HEK293 (cell line): ENCODE measurements around the gene CCDC85A.

ENCODE experiments used
- CTCF ChIA-PET: fragments of 350-600 bp; formaldehyde crosslinking; extraction: SDS; loops from one replicate; lab custom pipeline; 2021; ENCODE audit warnings: antibody characterized with exemption; lab: Yijun Ruan, JAX
- POLR2A ChIA-PET: fragments of 300-600 bp; formaldehyde crosslinking; extraction: SDS; loops from one replicate; lab custom pipeline; 2020; ENCODE audit warnings: antibody characterized with exemption, inconsistent platforms; lab: Yijun Ruan, JAX
- H3K27ac ChIP-seq: fragments of 200-500 bp; sonication (Bioruptor generic); 2 replicates; pipeline ENCODE4 v1.5.1; 2014; ENCODE audit warnings: low read depth, low read length, control low read depth, inconsistent platforms; ENCODE audit errors: extremely low read depth
- H3K36me3 ChIP-seq, 2 experiments: fragments of 200-500 bp in 1 of 2; sonication (Bioruptor generic) in 1 of 2; 1 replicate in 1 of 2; 2 replicates in 1 of 2; pipeline ENCODE4 v1.5.1; 2014 to 2017; ENCODE audit warnings: inconsistent platforms in 2 of 2, low read length in 2 of 2; ENCODE audit not compliant: control insufficient read depth in 2 of 2, insufficient read depth in 1 of 2
- H3K4me1 ChIP-seq: fragments of 200-500 bp; sonication (Bioruptor generic); 2 replicates; pipeline ENCODE4 v1.5.1; 2014; ENCODE audit warnings: mild to moderate bottlenecking, low read length, inconsistent platforms; ENCODE audit not compliant: control insufficient read depth, insufficient read depth
- H3K4me3 ChIP-seq: 2 replicates; pipeline ENCODE4 v1.5.1; 2011; ENCODE audit warnings: low read depth, mild to moderate bottlenecking, control low read depth, low read length, moderate library complexity
- H3K9me3 ChIP-seq: fragments of 200-500 bp; sonication (Bioruptor generic); 2 replicates; pipeline ENCODE4 v1.5.1; 2014; ENCODE audit warnings: low read depth, low read length, inconsistent platforms; ENCODE audit not compliant: control insufficient read depth, insufficient read depth
- HOXD13 ChIP-seq: sonication (generic); formaldehyde crosslinking; IDR thresholded peaks from 2 replicates; pipeline ENCODE4 v1.8.0; 2022; ENCODE audit warnings: missing genetic modification reagents, borderline replicate concordance
- KLF8 ChIP-seq: fragments of 450-650 bp; formaldehyde crosslinking; IDR thresholded peaks from 2 replicates; pipeline ENCODE4 v1.5.1; 2016; ENCODE audit warnings: missing biosample characterization, missing genetic modification characterization
- SP3 ChIP-seq: fragments of 450-650 bp; formaldehyde crosslinking; IDR thresholded peaks from 2 replicates; pipeline ENCODE4 v1.5.1; 2016; ENCODE audit warnings: missing biosample characterization, missing genetic modification characterization
- ZBTB48 ChIP-seq: fragments of 450-650 bp; formaldehyde crosslinking; IDR thresholded peaks from 2 replicates; pipeline ENCODE4 v1.5.1; 2016; ENCODE audit warnings: missing biosample characterization, missing genetic modification characterization
- ZNF174 ChIP-seq: fragments of 450-650 bp; formaldehyde crosslinking; IDR thresholded peaks from 2 replicates; pipeline ENCODE4 v1.5.0; 2017; ENCODE audit warnings: missing biosample characterization, mild to moderate bottlenecking, missing genetic modification characterization
- ZNF19 ChIP-seq: fragments of 450-650 bp; formaldehyde crosslinking; IDR thresholded peaks from 2 replicates; pipeline ENCODE4; 2016; ENCODE audit warnings: missing biosample characterization, missing genetic modification characterization, low read depth
- ZNF223 ChIP-seq: fragments of 450-650 bp; formaldehyde crosslinking; IDR thresholded peaks from 2 replicates; pipeline ENCODE4 v1.5.1; 2016; ENCODE audit warnings: missing biosample characterization, missing genetic modification characterization
- ZNF335 ChIP-seq: fragments of 450-650 bp; formaldehyde crosslinking; conservative IDR thresholded peaks from 2 replicates; pipeline ENCODE4 v1.5.1; 2016; ENCODE audit warnings: missing biosample characterization, missing genetic modification characterization
- ZNF391 ChIP-seq: fragments of 450-650 bp; formaldehyde crosslinking; IDR thresholded peaks from 2 replicates; pipeline ENCODE4 v1.5.1; 2016; ENCODE audit warnings: low read depth, missing biosample characterization, missing genetic modification characterization, borderline replicate concordance
- ZNF423 ChIP-seq: fragments of 450-650 bp; formaldehyde crosslinking; IDR thresholded peaks from 2 replicates; pipeline ENCODE4 v1.5.1; 2016; ENCODE audit warnings: missing biosample characterization, missing genetic modification characterization
- ZNF501 ChIP-seq: fragments of 450-650 bp; formaldehyde crosslinking; IDR thresholded peaks from 2 replicates; pipeline ENCODE4 v1.5.1; 2016; ENCODE audit warnings: missing biosample characterization, missing genetic modification characterization
- ZNF596 ChIP-seq: fragments of 450-650 bp; IDR thresholded peaks from 2 replicates; pipeline ENCODE4 v1.5.0; 2018; ENCODE audit warnings: missing biosample characterization, mild to moderate bottlenecking, missing genetic modification characterization, moderate library complexity
- ZNF600 ChIP-seq: fragments of 450-650 bp; formaldehyde crosslinking; IDR thresholded peaks from 2 replicates; pipeline ENCODE4 v1.5.1; 2016; ENCODE audit warnings: missing biosample characterization, missing genetic modification characterization
- ZNF610 ChIP-seq: fragments of 450-650 bp; formaldehyde crosslinking; IDR thresholded peaks from 2 replicates; pipeline ENCODE4 v1.5.1; 2016; ENCODE audit warnings: missing biosample characterization, missing genetic modification characterization, borderline replicate concordance
- ZNF621 ChIP-seq: fragments of 450-650 bp; formaldehyde crosslinking; IDR thresholded peaks from 2 replicates; pipeline ENCODE4 v1.5.1; 2017; ENCODE audit warnings: missing biosample characterization, missing genetic modification characterization
- ZNF768 ChIP-seq: fragments of 450-650 bp; formaldehyde crosslinking; IDR thresholded peaks from 2 replicates; pipeline ENCODE4 v1.5.1; 2018; ENCODE audit warnings: missing biosample characterization, mild to moderate bottlenecking, missing genetic modification characterization
- ZNF843 ChIP-seq: fragments of 450-650 bp; formaldehyde crosslinking; IDR thresholded peaks from 2 replicates; pipeline ENCODE4 v1.5.1; 2016; ENCODE audit warnings: missing biosample characterization, missing genetic modification characterization
- ZSCAN16 ChIP-seq: fragments of 450-650 bp; formaldehyde crosslinking; IDR thresholded peaks from 2 replicates; pipeline ENCODE4 v1.5.1; 2016; ENCODE audit warnings: missing biosample characterization, missing genetic modification characterization
- TF ChIP-seq, protein P1 (sequence below): fragments of 450-650 bp; formaldehyde crosslinking; IDR thresholded peaks from 2 replicates; pipeline ENCODE4 v1.5.1; 2017; ENCODE audit warnings: missing biosample characterization, mild to moderate bottlenecking, missing genetic modification characterization, moderate library complexity
- TF ChIP-seq, protein P2 (sequence below): fragments of 450-650 bp; IDR thresholded peaks from 2 replicates; pipeline ENCODE4 v1.5.1; 2018; ENCODE audit warnings: missing biosample characterization, mild to moderate bottlenecking, missing genetic modification characterization
- TF ChIP-seq, protein P3 (sequence below): fragments of 450-650 bp; formaldehyde crosslinking; IDR thresholded peaks from 2 replicates; pipeline ENCODE4 v1.5.0; 2017; ENCODE audit warnings: missing biosample characterization, missing genetic modification characterization, borderline replicate concordance
- TF ChIP-seq, protein P4 (sequence below): fragments of 450-650 bp; formaldehyde crosslinking; IDR thresholded peaks from 2 replicates; pipeline ENCODE4 v1.5.1; 2016; ENCODE audit warnings: missing biosample characterization, missing genetic modification characterization
- TF ChIP-seq, protein P5 (sequence below): sonication (generic); formaldehyde crosslinking; IDR thresholded peaks from 2 replicates; pipeline ENCODE4 v1.8.1; 2022; ENCODE audit warnings: mild to moderate bottlenecking, moderate library complexity, missing genetic modification reagents
- TF ChIP-seq, protein P6 (sequence below): fragments of 450-650 bp; formaldehyde crosslinking; IDR thresholded peaks from 2 replicates; pipeline ENCODE4 v1.5.1; 2016; ENCODE audit warnings: missing biosample characterization, missing genetic modification characterization
- TF ChIP-seq, protein P7 (sequence below): fragments of 450-650 bp; formaldehyde crosslinking; IDR thresholded peaks from 2 replicates; pipeline ENCODE4 v1.5.1; 2016; ENCODE audit warnings: missing biosample characterization, missing genetic modification characterization

Gene CCDC85A

DNA sequence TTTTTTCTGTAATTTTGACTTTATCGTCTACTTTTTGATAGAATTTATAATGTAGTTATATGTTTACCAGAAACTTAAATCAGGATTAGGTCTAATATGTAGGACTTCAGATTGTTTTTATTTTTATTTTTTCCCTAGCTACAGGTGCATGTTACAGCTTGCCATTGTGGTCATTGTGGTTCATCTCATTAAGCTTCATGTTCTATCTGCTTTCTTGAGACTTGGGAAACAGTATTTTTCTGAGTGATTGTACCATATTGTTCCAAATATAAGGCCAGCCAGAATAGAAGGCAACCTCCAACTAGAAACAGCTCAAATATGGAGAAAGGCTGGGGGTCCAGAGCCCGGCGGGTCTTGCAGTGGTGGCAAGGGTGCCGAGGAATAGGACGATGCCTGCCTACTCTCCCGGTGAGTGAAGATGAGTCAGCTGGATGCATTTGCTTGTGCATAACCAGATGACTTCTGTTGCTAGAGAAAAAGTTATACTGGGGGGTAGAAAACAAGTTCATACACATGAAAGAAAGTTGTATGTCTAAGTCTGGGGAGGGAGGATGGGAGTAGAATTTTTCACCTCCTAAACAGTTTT lies 188.4 kb downstream of the CCDC85A start:
- no peaks in the 10 kb centered on the region for H3K36me3 ChIP-seq
- no peaks in the 10 kb centered on the region for H3K4me1 ChIP-seq

DNA sequence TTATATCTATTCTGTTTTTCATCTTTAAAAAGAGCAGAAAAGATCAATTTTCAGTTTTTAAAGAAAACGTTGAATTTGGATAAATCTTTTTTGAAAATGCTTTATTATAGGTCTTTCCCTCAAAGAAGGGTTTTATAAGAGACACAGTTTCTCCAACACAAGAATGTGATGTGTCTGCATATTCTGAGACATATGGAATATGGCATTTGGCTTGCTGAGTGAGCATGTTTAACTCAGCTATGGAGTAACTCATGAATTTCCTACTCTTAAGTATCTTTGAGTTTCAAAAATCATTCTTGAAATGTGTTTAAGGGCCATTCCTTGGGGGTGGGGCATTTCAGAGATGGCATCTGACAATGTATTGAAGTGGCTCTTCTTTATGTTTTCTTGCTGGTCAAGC lies 191.5 kb downstream of the CCDC85A start:
- CTCF ChIA-PET, result no interaction called here
- Histone ChIP-seq H3K27ac (no peak overlapping the region), H3K9me3 (no peaks in the 10 kb centered on the region), H3K4me1 (no peaks in the 10 kb centered on the region), H3K36me3 (no peaks in the 10 kb centered on the region), H3K4me3 (no peak overlapping the region)
- no peak for TF ChIP-seq KLF8 (tag by site-specific recombination)
- no peak for TF ChIP-seq ZNF19 (tag by site-specific recombination)
- TF ChIP-seq, protein P1, sequence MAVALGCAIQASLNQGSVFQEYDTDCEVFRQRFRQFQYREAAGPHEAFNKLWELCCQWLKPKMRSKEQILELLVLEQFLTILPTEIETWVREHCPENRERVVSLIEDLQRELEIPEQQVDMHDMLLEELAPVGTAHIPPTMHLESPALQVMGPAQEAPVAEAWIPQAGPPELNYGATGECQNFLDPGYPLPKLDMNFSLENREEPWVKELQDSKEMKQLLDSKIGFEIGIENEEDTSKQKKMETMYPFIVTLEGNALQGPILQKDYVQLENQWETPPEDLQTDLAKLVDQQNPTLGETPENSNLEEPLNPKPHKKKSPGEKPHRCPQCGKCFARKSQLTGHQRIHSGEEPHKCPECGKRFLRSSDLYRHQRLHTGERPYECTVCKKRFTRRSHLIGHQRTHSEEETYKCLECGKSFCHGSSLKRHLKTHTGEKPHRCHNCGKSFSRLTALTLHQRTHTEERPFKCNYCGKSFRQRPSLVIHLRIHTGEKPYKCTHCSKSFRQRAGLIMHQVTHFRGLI (tag by site-specific recombination), result no peak
- TF ChIP-seq ZNF843 (tag by site-specific recombination), result no peak
- TF ChIP-seq SP3, result no peak
- TF ChIP-seq ZBTB48, result no peak
- TF ChIP-seq ZNF391 (tag by site-specific recombination), result no peak
- TF ChIP-seq, protein P2, sequence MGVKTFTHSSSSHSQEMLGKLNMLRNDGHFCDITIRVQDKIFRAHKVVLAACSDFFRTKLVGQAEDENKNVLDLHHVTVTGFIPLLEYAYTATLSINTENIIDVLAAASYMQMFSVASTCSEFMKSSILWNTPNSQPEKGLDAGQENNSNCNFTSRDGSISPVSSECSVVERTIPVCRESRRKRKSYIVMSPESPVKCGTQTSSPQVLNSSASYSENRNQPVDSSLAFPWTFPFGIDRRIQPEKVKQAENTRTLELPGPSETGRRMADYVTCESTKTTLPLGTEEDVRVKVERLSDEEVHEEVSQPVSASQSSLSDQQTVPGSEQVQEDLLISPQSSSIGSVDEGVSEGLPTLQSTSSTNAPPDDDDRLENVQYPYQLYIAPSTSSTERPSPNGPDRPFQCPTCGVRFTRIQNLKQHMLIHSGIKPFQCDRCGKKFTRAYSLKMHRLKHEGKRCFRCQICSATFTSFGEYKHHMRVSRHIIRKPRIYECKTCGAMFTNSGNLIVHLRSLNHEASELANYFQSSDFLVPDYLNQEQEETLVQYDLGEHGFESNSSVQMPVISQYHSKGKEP (tag by site-specific recombination), result no peak
- TF ChIP-seq, protein P3, sequence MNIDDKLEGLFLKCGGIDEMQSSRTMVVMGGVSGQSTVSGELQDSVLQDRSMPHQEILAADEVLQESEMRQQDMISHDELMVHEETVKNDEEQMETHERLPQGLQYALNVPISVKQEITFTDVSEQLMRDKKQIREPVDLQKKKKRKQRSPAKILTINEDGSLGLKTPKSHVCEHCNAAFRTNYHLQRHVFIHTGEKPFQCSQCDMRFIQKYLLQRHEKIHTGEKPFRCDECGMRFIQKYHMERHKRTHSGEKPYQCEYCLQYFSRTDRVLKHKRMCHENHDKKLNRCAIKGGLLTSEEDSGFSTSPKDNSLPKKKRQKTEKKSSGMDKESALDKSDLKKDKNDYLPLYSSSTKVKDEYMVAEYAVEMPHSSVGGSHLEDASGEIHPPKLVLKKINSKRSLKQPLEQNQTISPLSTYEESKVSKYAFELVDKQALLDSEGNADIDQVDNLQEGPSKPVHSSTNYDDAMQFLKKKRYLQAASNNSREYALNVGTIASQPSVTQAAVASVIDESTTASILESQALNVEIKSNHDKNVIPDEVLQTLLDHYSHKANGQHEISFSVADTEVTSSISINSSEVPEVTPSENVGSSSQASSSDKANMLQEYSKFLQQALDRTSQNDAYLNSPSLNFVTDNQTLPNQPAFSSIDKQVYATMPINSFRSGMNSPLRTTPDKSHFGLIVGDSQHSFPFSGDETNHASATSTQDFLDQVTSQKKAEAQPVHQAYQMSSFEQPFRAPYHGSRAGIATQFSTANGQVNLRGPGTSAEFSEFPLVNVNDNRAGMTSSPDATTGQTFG (tag by site-specific recombination), result no peak
- TF ChIP-seq, protein P4, sequence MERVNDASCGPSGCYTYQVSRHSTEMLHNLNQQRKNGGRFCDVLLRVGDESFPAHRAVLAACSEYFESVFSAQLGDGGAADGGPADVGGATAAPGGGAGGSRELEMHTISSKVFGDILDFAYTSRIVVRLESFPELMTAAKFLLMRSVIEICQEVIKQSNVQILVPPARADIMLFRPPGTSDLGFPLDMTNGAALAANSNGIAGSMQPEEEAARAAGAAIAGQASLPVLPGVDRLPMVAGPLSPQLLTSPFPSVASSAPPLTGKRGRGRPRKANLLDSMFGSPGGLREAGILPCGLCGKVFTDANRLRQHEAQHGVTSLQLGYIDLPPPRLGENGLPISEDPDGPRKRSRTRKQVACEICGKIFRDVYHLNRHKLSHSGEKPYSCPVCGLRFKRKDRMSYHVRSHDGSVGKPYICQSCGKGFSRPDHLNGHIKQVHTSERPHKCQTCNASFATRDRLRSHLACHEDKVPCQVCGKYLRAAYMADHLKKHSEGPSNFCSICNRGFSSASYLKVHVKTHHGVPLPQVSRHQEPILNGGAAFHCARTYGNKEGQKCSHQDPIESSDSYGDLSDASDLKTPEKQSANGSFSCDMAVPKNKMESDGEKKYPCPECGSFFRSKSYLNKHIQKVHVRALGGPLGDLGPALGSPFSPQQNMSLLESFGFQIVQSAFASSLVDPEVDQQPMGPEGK, result no peak
- POLR2A ChIA-PET, result no interaction called here

More for the DNA sequence above, 188.4 kb downstream of the CCDC85A start:
- CTCF ChIA-PET, result interaction anchor here (0.6 to 1.1 kb wide), 2 partner anchors 181 to 657 kb away, joined by 3 to 4 read pairs; no protein-coding TSS in a partner anchor
- TF ChIP-seq ZNF610 (tag by site-specific recombination) (no peak), ZNF621 (no peak), ZNF596 (tag by site-specific recombination) (no peak), ZNF335 (tag by site-specific recombination) (no peak), ZNF501 (tag by site-specific recombination) (no peak), ZSCAN16 (no peak), HOXD13 (CRISPR knock-in tag) (no peak), ZNF423 (tag by site-specific recombination) (no peak), ZNF223 (tag by site-specific recombination) (no peak), ZNF768 (tag by site-specific recombination) (no peak), ZNF600 (no peak), ZNF174 (tag by site-specific recombination) (no peak)
- TF ChIP-seq, protein P5, sequence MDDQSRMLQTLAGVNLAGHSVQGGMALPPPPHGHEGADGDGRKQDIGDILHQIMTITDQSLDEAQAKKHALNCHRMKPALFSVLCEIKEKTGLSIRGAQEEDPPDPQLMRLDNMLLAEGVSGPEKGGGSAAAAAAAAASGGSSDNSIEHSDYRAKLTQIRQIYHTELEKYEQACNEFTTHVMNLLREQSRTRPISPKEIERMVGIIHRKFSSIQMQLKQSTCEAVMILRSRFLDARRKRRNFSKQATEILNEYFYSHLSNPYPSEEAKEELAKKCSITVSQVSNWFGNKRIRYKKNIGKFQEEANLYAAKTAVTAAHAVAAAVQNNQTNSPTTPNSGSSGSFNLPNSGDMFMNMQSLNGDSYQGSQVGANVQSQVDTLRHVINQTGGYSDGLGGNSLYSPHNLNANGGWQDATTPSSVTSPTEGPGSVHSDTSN (CRISPR knock-in tag), result no peak
- TF ChIP-seq, protein P6, sequence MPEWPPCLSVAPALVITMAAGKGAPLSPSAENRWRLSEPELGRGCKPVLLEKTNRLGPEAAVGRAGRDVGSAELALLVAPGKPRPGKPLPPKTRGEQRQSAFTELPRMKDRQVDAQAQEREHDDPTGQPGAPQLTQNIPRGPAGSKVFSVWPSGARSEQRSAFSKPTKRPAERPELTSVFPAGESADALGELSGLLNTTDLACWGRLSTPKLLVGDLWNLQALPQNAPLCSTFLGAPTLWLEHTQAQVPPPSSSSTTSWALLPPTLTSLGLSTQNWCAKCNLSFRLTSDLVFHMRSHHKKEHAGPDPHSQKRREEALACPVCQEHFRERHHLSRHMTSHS, result no peak
- TF ChIP-seq, protein P7, sequence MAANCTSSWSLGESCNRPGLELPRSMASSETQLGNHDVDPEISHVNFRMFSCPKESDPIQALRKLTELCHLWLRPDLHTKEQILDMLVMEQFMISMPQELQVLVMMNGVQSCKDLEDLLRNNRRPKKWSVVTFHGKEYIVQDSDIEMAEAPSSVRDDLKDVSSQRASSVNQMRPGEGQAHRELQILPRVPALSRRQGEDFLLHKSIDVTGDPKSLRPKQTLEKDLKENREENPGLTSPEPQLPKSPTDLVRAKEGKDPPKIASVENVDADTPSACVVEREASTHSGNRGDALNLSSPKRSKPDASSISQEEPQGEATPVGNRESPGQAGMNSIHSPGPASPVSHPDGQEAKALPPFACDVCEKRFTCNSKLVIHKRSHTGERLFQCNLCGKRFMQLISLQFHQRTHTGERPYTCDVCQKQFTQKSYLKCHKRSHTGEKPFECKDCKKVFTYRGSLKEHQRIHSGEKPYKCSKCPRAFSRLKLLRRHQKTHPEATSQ (tag by site-specific recombination), result no peak
- no peaks in the 10 kb centered on the region for H3K9me3 ChIP-seq
- H3K27ac ChIP-seq, result no peak overlapping the region
- POLR2A ChIA-PET, result no interaction called here
- no peak overlapping the region for H3K4me3 ChIP-seq
